NCI-H2081 treated with DMSO at 0.1 percent for 48 hours (cell line): Measurements from ENCODE around the gene CTH.
"Not testable (repeated sequence)": the region's sequence is repeated elsewhere in the genome, so short reads cannot be mapped to it uniquely, and the experiment has no call there.

Experiments
- DNase-seq: peaks from one replicate; lab custom pipeline; 2025; lab: John Stamatoyannopoulos, UW

CTH gene

GRCh38 chr1:70409136-70409535 lies 1.9 kb upstream of the CTH start:
- no peak for DNase-seq

GRCh38 chr1:70411360-70411844 lies 334 bp downstream of the CTH start:
- DNase-seq, result no peak

DNA sequence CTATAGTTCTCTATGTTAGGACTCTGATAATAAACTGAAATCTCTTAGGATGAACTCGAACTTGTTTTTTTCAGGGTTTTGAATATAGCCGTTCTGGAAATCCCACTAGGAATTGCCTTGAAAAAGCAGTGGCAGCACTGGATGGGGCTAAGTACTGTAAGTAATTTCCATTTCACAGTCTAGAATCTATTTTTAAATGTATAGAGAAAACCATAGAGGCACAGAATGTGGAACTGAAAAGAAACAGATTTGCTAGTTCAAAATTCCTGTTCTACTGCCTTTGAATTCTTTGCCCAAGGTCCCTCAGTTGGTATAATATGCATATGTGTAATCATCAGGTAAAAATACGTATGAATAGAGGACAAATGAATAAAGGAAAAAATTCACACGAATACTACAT lies 4.8 kb downstream of the CTH start:
- no peak for DNase-seq

DNA sequence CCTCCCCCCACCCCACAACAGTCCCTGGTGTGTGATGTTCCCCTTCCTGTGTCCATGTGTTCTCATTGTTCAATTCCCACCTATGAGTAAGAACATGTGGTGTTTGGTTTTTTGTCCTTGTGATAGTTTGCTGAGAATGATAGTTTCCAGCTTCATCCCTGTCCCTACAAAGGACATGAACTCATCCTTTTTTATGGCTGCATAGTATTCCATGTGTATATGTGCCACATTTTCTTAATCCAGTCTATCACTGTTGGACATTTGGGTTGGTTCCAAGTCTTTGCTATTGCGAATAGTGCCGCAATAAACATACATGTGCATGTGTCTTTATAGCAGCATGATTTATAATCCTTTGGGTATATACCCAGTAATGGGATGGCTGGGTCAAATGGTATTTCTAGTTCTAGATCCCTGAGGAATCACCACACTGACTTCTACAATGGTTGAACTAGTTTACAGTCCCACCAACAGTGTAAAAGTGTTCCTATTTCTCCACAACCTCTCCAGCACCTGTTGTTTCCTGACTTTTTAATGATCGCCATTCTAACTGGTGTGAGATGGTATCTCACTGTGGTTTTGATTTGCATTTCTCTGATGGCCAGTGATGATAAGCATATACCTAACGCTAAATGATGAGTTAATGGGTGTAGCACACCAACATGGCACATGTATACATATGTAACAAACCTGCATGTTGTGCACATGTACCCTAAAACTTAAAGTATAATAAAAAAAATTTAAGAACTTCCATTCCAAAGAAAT lies 8.1 kb downstream of the CTH start:
- not testable (repeated sequence) for DNase-seq

GRCh38 chr1:70420320-70420719 lies 9.3 kb downstream of the CTH start:
- DNase-seq, result no peak

- DNase-seq, result no peak
These were observed 15.4 kb downstream of the CTH start for GRCh38 chr1:70426154-70427131.

- DNase-seq, result no peak
These were observed 16.9 kb downstream of the CTH start for GRCh38 chr1:70427976-70428375.

GRCh38 chr1:70429219-70429618 lies 18.2 kb downstream of the CTH start:
- no peak for DNase-seq

DNA sequence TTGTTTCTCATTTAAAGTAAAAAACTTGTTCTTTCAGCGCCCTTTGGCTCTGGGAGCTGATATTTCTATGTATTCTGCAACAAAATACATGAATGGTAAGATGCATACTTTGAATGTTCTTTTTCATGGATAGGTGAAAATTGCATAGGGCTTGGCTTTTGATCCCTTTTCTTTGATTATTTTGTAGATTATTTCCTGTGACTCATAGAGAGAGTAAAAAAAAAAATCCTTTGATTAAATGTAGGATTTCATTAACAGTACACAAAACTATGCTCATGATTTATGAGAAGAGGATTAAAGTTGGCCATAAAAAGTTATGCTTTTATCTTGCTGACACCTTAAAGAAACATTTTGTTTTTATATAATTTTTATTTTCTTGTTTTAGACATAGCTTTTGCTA lies 18.7 kb downstream of the CTH start:
- no peak for DNase-seq

DNA sequence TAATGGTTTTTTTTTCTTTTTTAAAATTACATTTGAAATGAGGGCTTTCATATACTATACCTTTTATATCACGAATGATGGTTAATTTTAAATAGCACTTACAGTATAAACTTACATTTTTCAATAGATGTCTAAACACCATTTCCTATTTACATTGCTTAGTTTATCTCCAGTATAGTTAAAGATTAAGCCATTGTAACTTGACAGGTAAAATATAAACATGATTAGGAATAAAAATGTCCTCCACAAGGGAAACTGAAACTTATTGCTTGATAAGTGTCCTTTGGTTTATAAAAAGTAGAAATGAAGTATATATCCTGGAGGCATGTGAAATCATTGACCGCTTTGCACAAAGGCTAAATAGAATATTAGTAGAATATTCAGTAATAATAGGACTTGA lies 20.2 kb downstream of the CTH start:
- no peak for DNase-seq

- DNase-seq, result no peak
These were observed 20.8 kb downstream of the CTH start for GRCh38 chr1:70431874-70432273.

GRCh38 chr1:70434253-70434859 lies 23.3 kb downstream of the CTH start:
- DNase-seq, result no peak

DNA sequence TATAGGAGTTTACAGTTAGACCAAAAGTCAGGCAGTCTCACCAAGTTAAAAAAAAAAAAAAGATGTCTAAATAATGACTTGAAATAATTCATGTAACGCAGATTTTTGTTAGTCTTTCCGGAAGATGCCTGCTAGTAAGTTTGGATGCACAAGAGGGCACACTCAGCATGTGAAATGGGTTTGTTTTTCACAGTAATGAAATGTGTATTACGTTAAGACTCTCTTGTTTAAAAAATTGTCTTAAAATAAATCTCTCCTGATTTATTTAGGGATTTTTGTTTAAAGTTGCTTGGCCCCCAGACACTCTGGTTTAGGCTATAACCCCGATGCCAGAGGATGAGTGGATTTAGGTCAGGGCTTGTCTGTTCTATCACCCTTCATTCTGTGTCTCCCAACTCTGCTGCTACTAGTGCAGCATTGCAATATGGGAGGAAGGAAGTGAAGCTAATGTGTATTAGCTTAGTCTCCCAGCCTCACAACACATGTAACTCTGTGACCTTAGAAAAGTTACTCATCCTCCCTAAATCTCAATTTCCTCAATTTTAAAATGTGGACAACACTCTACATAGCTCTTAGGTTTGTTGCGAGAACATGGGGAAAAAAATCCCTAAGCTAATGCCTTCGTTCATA lies 25.7 kb downstream of the CTH start:
- no peak for DNase-seq

DNA sequence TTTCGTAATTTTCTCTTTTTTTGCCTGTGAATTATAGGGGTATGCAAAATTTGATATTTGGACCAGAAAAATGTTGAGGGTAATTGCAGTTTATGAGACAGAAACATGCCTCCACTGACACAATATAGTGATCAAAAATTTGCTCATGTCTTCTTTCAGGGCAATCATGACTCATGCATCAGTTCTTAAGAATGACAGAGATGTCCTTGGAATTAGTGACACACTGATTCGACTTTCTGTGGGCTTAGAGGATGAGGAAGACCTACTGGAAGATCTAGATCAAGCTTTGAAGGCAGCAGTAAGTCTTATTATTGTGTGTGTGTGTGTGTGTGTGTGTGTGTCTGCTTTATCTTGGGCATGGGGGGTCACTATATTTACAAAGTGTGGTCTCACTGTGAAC lies 27.5 kb downstream of the CTH start:
- DNase-seq, result no peak

- DNase-seq, result no peak
These were observed 29.7 kb downstream of the CTH start for GRCh38 chr1:70440642-70441391.

- no peak for DNase-seq
These were observed 30.4 kb downstream of the CTH start for GRCh38 chr1:70441392-70442035.

DNA sequence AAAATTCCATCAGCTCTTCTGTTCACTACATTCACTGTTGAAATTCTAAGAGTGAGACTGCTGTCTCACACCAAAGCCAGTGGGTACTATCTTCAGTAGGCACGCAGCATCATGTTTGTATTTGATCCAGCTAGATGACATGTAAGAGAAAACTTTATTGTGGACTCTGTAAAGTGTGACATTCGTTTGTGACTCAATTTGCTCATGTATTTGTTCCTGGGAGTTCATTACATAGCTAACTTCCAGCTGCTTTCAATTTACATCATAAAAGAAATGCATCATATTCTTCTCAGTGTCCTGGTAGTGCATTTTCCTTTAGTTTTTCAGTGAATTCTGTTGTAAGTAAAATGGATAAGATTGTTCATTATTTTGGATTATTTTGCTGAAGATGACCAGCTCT lies 31.4 kb downstream of the CTH start:
- no peak for DNase-seq

DNA sequence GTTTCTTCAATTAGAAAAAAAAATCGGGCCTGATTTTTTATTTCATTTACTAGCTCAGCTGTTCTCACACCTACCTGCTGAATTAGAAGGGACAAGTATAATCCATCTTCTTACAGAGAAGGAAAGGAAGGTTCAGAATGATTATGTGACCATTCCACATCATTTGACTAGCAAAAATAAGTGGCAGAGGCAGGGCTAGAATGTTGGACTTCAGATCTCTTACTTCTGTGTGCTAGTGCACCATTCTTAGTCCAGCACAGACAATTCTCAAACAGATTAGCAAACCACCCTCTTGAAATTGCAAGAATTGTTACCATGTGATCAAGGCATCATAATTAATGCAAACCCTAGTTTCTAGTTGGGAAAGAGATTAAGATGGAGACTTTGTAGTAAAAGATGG lies 32.7 kb downstream of the CTH start:
- no peak for DNase-seq

DNA sequence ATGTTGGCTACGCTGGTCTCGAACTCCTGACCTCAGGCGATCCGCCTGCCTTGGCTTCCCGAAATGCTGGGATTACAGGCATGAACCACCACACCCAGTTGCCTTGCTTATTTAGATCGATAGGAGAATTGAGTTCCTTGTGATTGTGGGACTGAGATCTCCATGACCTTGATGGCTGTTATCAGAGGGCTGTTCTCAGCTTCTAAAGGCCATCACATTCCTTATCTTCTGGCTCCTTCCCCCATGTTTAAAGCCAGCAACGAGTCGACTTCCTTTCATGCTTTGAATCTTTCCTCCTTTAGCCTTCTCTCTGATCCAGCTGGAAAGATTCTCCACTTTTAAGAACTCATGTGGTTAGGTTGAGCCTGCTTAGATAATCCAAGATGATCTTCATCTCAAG lies 38.0 kb downstream of the CTH start:
- no peak for DNase-seq

DNA sequence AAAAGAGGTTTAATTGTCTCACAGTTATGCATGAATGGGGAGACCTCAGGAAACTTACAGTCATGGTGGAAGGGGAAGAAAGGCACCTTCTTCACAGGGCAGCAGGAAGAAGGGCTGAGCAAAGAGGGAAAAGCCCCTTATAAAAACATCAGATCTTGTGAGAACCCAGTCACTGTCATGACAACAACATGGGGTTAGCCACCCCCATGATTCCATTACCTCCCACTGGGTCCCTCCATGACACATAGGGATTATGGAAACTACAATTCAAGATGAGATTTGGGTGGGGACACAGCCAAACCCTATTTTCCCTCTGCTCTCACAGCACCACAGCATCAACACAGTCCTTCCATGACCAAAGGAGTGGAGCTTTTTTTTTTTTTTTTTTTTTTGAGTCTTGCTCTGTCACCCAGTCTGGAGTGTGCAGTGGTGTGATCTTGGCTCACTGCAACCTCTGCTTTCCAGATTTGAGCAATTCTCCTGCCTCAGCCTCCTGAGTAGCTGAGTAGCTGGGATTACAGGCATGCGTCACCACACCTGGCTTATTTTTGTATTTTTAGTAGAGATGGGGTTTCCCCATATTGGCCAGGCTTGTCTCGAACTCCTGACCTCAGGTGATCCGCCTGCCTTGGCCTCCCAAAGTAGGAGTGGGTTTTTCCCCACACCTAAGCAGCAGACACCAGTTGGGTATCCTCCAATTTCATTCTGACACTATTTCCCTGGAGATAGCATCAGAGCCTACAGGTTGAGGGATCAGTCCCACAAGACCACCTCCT lies 41.3 kb downstream of the CTH start:
- DNase-seq, result not testable (repeated sequence)
